Esophagus muscularis mucosa (tissue), 4 donors: ENCODE data around the gene MSX2.
A peak's percentile ranks its signal among the peaks of the same experiment; 100 is the strongest.

Experiments used
- EP300 ChIP-seq: sonication (generic); formaldehyde crosslinking; IDR thresholded peaks from one replicate; pipeline ENCODE4 v1.6.1; 2017; ENCODE audit warnings: antibody characterized with exemption
- POLR2A ChIP-seq: fragments of 450-650 bp; IDR thresholded peaks from one replicate; pipeline ENCODE4 v1.6.1; 2017; ENCODE audit warnings: antibody characterized with exemption, moderate library complexity, mild to moderate bottlenecking, low read depth
- POLR2AphosphoS5 ChIP-seq, 2 donors: sonication (generic); formaldehyde crosslinking; IDR thresholded peaks; one replicate each; pipeline ENCODE4 v1.6.1; 2017; ENCODE audit warnings: antibody characterized with exemption in 2 of 2
- TF ChIP-seq, protein P1 (sequence below), 3 experiments: fragments of 200-600 bp in 2 of 3; fragments of 450-650 bp in 1 of 3; sonication (generic) in 2 of 3; IDR thresholded peaks; one replicate each; pipeline ENCODE4 v1.5.1; 2017 to 2019; ENCODE audit warnings: antibody characterized with exemption in 3 of 3, mild to moderate bottlenecking in 2 of 3, moderate library complexity in 1 of 3

DNA sequence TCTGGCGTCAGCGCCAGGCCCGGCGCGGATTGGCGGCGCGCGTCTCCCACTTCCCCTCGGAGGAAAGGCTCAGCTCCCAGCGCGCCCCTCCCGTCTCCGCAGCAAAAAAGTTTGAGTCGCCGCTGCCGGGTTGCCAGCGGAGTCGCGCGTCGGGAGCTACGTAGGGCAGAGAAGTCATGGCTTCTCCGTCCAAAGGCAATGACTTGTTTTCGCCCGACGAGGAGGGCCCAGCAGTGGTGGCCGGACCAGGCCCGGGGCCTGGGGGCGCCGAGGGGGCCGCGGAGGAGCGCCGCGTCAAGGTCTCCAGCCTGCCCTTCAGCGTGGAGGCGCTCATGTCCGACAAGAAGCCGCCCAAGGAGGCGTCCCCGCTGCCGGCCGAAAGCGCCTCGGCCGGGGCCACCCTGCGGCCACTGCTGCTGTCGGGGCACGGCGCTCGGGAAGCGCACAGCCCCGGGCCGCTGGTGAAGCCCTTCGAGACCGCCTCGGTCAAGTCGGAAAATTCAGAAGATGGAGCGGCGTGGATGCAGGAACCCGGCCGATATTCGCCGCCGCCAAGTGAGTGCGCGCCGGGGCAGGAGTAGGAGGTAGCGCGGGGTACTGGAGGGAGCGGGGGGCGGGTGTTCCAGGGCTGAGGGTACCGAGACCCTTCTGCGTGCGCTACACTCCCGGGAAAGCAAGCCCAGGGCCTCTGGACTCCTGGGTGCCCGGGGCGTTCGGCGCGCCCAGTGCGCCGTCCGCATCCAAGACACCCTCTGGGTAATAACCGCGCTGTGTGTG, at the start of gene MSX2:
- TF ChIP-seq POLR2AphosphoS5 (IDR thresholded peaks at IDR 0.05): peak; percentile 84 to 88
- TF ChIP-seq, protein P1, sequence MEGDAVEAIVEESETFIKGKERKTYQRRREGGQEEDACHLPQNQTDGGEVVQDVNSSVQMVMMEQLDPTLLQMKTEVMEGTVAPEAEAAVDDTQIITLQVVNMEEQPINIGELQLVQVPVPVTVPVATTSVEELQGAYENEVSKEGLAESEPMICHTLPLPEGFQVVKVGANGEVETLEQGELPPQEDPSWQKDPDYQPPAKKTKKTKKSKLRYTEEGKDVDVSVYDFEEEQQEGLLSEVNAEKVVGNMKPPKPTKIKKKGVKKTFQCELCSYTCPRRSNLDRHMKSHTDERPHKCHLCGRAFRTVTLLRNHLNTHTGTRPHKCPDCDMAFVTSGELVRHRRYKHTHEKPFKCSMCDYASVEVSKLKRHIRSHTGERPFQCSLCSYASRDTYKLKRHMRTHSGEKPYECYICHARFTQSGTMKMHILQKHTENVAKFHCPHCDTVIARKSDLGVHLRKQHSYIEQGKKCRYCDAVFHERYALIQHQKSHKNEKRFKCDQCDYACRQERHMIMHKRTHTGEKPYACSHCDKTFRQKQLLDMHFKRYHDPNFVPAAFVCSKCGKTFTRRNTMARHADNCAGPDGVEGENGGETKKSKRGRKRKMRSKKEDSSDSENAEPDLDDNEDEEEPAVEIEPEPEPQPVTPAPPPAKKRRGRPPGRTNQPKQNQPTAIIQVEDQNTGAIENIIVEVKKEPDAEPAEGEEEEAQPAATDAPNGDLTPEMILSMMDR (IDR thresholded peaks at IDR 0.05): no peak
- peak; percentile 19 for TF ChIP-seq POLR2A
- TF ChIP-seq EP300: no peak
